Measurements from ENCODE around the gene IAPP.

GRCh38 chr12:21370845-21371449 lies 1.8 kb upstream of the IAPP start:
- TF ChIP-seq ZBTB40 (IDR thresholded peaks at IDR 0.05) (no peak), ZBTB40 (CRISPR knock-in tag; IDR thresholded peaks at IDR 0.05) (no peak), BDP1 (IDR thresholded peaks at IDR 0.05; ENCODE audit: insufficient read depth, insufficient read length) (no peak), ZNF3 (CRISPR knock-in tag; IDR thresholded peaks at IDR 0.05) (no peak), CTCF (IDR thresholded peaks at IDR 0.05 in 2 of 3, conservative IDR thresholded peaks at IDR 0.05 in 1 of 3; ENCODE audit: insufficient read depth in 2 of 3, low read depth in 1 of 3, low read length in 3 of 3) (no peak), FOXP1 (CRISPR knock-in tag; IDR thresholded peaks at IDR 0.05) (no peak), MITF (IDR thresholded peaks at IDR 0.05) (no peak), THAP12 (CRISPR knock-in tag; IDR thresholded peaks at IDR 0.05) (no peak), RAD51 (IDR thresholded peaks at IDR 0.05; ENCODE audit: borderline replicate concordance, low read depth) (no peak), FOXM1 (IDR thresholded peaks at IDR 0.05; ENCODE audit: low read depth) (no peak), FOXM1 (CRISPR knock-in tag; IDR thresholded peaks at IDR 0.05; ENCODE audit: low read depth) (no peak), ZBTB34 (CRISPR knock-in tag; IDR thresholded peaks at IDR 0.05) (no peak), PRPF4 (IDR thresholded peaks at IDR 0.05; ENCODE audit: insufficient read depth, low read depth, low read length, poor library complexity, severe bottlenecking) (no peak), CEBPB (tag; IDR thresholded peaks at IDR 0.05) (no peak), MAFK (IDR thresholded peaks at IDR 0.05; ENCODE audit: low read length) (no peak), TAF15 (IDR thresholded peaks at IDR 0.05; ENCODE audit: low read depth, low read length) (no peak)
